DMS 273 (cell line): ENCODE results near the gene LYSMD4.
A peak's percentile ranks its signal among the peaks of the same experiment; 100 is the strongest.
"Not testable (repeated sequence)": the region's sequence is repeated elsewhere in the genome, so short reads cannot be mapped to it uniquely, and the experiment has no call there.

Source experiments
- DNase-seq: peaks from one replicate; lab custom pipeline; 2025; ENCODE audit not compliant: unreplicated experiment; lab: John Stamatoyannopoulos, UW

LYSMD4 gene

DNA sequence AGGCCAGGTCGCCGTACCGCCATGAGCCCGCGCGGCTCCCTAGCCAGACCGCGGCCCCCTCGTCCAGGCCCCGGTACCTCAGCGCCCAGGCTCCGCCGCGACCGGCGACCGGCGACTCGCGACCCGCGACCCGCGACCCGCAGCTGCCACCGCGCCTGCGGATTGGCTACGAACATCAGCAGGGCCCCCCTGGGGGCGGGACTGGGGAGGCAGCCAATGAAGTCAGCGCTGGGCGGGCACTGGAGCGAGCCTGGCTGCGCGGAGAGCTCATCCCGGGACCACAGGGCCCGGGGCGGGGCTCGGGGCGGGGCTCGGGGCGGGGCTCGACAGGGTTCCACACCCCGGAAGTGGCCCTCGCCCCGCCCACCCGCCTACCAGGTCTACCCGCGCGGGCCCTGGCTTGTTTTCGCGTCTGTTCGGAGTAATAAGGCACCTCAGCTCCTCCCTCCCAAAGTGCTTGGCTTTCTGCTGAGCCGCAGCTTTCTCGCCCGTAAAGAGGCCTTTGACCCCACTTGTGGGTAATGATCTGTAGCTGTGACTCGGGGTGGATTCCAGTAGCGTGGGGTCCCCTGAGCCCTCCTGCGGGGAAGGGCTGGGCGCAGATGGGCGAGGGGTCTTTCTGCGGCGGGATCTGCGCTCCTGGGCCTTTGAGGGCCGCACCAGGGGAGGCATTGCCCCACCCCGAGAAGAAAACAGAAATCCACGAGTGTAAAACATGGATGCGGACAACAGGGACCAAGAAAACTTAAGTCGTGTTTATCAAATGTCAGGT is at the start of gene LYSMD4:
Gene LYSMD4 (minus strand): TSS at position 170 of the 772 bp plus-strand sequence. CDS start 1,438 bp downstream, outside the sequence.
- DNase-seq, result peak; percentile 94

DNA sequence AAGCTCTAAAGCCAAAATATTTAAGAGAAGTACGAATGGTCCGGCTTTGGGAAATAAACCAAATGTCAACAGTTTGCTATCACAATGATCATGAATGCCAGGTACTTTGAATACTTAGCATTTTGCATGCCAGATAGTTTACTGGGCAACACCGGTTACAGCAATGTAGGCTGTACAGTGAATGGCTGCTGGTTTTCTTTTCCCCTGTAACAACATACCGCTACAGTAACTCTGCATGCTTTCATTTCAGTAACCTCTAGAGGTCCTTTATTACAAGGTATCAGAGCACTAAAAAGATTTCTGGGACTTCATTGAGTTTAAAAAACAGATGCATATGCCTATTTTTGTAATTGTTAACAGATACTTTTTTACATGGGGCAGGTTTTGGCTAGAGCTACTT is 48.8 kb upstream of the LYSMD4 start:
- DNase-seq, result not testable (repeated sequence)

DNA sequence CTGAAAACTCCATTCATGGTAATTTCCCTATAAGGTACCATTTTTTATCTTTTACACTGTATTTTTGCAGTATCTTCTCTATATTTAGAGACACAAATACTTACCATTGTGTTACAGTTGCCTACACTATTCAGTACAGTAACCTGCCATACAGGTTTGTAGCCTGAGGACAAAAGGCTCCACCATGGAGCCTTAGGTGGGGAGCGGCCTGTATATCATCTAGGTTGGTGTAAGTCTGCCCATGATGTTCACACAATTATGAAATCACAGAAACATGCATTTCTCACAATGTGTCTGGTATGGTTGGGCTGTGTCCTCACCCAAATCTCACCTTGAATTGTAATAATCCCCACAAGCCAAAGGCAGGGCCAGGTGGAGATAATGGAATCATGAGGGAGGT is 43.9 kb upstream of the LYSMD4 start:
- no peak for DNase-seq

DNA sequence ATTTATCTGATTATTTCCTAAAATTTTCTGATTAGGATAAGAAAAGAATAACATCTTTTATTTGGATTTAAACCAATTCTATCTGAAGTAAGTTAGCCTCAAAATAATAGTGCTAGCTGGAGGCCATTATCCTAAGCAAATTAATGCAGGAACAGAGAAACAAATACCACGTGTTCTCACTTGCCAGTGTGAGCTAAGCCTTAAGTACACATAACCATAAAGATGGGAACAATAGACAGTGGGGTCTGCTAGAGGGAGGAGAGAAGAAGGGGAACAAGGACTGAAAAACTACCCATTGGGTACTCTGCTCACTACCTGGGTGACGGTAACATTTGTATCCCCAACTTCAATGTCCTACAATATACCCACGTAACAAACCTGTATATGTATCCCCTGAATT is 31.3 kb upstream of the LYSMD4 start:
- no peak for DNase-seq

DNA sequence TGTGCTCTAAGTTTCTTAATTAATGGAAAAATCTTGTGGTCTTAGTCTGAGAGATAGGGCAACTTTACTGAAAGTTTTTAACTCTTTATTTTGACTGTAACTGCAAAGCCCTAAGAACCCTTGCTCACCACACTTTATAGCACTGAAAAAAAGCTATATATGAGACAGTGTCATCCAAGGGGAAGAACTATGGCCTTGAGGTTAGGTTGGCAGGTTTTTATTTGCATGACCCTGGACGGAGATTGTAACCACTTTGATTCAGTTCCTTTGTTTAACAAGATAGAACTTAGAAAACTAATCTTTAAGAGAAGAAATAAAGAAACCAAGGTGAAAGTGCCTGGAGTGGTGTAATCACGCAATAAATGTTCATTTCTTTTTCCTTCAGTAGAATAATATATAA is 30.6 kb upstream of the LYSMD4 start:
- DNase-seq, result no peak

DNA sequence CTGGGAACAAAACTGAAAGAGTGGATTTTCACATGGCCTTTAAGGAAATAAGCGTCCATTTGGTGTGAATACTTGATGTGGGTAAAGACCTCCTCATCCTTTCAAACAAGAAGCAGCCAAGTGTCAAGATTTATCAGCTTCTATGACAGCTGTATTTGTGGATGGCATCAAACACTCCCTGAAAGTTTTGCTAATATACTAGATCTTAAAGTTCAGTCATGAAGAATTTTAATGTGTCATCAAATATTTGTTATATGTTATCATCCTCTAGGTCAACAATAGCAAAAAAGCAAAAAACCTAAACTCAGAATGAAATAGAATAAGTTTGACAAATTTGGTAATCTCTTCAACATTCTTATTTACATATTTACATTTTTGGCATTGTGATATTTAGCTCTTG is 29.1 kb upstream of the LYSMD4 start:
- no peak for DNase-seq

DNA sequence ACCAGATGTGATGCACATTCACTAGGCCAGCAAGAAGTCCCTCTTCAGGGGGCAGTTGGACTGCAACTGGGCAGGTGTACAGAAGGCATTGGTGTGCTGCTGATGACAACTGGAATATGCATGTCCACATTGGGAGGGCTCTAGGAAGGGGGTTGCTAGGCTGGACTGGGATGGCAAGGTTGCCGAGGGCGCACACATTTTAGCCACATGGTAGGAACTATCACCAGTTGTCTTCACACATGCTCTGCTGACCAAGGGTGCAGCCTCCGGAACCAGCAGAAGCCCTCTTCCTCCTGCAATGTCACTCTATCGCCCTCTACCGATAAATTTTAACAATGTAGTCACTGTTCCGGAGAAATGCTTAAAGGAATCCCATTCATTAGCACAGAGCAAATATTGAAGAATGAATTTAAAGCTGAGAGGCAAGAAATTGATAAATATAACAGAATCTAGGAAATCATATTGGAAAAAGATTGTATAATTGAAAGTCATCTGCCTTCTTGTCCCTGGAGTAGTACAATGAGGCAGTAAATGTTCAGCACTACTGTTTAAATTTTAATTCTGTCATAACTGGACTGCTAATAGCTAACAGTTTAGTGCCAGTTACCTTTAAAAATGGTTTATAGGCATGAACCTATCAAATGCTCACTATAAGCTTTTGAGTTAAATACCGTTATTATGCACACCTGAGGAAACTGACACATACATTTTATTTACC is 22.6 kb upstream of the LYSMD4 start:
- DNase-seq, result peak; percentile 76

DNA sequence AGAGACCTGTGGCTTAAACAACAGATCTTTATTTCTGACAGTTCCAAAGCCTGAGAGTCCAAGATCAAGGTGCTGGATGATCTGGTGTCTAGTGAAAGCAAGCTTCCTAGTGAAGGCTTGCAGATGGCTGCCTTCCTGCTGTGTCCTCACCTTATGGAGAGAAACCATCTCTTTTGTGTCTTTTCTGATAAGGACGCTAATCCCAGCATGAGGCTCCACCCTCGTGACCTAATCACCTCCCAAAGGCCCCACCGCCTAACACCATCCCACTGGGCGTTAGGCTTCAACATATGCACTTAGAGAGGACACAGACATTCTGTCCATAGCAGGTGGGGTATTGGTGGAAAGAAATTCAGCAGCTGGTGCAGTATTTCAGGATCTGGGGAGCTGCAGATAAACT is 19.8 kb upstream of the LYSMD4 start:
- no peak for DNase-seq

DNA sequence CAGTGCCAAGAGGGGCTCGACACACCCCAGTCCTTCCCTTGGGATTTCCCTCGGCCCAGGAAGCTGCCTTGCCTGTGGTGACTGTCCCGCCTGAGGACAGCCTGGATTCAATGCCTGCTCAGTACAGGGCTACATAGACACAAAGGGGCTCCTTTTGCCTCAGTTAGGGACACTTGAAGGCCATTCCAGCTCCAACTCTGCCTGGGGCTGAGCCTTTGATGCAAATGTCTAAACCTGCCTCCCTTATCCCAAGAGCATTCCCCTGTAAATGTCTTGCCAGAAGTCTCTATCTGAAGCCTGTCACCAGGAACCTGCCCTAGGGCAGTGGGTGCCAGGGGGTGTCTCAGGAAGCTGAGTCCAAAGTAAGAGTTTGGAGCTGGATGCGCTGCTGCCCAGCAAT is 19.3 kb upstream of the LYSMD4 start:
- DNase-seq, result no peak

DNA sequence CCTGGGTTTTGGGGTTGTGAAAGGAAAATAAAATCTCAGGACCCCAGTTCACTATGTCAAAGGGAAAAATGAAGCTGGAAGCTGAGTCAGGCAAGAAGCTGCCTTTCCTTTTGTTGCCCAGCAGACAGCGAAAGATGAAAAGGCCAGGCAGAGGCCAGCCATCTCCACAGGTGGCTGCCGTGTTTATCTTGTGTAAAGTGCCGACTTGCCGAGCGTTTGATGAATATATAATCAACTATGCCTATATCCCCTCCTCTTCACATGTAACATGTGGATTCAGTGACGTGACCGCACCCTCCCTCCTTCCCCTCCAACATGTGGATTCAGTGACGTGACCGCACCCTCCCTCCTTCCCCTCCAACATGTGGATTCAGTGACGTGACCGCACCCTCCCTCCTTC is 17.1 kb upstream of the LYSMD4 start:
- not testable (repeated sequence) for DNase-seq

DNA sequence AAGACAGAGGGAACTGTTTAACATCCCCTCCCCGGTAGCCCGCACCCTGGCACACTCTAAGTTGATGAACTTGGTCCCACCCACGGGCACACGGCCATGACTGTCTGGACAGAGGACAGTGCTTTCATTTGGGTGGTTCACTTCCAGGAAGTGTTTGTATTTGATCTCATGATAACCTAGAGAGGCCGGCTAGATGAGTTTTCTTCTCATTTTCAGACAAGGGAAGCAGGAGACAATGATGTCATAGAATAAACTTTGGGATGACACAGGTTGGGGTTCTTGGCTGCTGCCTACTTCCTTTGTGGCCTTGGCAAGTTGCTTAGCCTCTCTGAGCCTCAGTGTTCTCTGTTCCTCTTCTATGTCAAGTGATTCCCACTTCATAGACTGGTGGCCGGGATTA is 16.1 kb upstream of the LYSMD4 start:
- DNase-seq, result no peak

DNA sequence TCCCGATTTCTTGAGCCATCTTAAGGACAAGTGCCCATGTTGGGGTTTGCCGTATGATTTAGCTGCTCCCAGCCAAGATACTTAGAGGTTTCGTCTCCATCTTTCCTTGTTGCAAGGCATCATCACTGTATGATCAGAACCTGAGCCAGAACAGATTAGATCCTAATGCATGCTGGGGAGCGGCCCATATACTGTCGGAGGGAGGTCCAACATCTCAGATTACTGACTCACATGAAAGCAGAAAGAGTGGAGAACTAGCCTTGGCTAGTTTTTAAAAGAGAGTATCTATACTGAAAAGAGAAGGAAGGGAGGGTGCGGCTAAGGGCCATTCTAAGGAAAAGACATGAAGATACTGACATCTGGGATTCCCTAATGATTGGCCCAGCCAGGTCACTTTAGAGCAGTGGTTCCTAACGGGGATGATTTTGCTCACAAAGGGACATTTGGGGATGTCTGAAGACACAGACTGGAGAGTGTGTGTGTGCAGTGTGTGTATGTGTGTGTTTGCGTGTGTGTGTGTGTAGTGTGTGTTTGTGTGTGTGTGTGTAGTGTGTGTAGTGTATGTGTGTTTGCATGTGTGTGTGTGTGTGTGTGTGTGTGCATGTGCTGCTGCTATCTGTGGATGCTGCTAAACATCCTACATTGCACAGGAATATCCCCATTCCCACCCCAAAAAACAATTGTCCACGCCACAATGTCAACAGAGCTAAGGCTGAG is 12.3 kb upstream of the LYSMD4 start:
- no peak for DNase-seq

DNA sequence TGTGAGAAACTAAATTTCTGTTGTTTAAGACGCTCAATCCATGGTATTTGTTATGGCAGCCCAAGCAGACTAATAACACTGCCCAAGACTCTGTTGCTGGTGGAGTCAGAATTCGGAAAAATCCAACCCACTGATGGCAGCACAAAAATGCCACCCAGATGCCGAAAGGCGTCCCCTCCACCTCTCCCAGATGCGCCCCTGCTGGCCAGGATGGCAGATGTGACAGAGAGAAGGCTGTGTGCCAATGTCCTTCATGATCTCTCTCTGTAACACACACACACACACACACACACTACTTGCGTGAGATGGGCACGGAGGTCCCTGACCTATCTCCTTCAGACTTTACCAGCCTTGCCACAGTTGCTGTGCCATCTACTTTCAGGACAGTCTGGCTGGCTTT is 10.9 kb upstream of the LYSMD4 start:
- DNase-seq, result no peak

DNA sequence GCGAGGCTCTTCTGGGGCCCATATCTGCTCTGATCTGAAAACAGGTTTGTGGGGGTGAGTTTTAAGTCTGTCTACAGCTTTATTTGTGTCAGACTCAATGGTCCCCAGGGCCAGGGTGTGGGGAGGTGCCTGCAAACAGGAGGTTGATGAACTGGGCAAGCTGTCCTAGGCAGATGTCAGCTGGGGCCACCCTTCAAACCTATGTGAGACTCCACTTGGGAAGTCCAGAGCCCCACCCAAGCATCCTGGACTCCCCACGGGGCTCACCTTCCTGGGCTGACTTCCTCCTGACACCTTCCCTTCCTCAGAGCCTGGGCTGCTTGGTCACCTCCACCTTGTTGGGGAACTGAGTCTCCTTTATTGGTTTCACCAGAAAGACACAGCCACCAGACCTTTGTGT is 8.6 kb upstream of the LYSMD4 start:
- no peak for DNase-seq

DNA sequence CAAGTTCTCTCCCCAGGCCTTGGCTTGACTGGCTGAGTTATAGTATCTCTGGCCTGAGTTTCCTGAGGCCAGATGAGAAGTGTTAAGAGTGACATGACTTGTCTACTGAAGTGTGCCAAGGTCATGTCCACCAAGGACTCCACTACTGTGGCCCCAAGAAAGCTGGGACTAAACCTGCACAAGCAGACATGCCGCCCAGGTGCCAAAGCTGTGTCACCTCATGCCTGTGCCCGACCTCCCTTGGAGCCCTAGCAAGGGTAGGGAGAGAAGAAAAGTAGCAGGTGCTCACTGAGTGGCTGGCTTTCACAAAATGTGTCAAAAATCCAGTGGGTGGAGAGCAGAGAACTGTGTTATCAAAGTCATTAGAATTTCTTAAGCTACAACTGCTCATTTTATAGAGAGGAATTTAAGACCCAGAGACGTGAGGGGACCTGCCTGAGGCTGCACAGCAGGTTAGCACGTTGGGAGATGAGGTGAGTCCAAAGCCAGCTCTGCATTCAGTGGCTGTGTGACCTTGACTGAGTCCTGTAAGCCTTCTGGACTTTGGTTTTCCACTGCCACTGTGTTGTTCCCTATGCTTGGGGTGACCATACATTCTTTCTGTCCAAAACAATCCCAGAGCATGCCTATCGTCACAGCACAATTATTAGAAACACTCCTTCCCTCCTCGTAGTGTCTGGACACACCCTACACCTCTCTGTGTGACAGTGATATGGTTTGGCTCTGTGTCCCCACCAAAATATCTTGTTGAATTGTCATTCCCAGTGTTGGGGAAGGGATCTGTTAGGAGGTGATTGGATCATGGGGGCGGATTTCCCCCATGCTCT is 5.0 kb upstream of the LYSMD4 start:
- no peak for DNase-seq

DNA sequence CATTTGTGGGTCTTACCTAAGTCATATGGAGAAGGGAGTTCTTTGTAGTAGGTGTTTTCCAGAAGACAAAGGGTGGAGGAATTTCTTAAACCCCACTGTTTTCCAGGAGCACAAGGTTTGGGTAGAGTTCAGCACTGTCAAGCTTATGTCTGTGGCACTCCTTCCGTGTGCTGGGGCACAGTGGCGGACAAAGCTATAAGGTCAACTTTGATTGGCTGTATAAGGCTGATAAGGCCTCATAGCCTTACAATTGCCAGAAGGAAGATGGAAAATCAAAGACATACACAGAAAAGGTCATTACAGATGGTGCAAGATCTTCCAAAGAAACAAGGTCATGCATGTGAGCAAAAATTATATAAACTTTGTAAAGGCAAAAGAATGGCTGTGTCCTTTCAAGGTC is 3.5 kb upstream of the LYSMD4 start:
- no peak for DNase-seq

DNA sequence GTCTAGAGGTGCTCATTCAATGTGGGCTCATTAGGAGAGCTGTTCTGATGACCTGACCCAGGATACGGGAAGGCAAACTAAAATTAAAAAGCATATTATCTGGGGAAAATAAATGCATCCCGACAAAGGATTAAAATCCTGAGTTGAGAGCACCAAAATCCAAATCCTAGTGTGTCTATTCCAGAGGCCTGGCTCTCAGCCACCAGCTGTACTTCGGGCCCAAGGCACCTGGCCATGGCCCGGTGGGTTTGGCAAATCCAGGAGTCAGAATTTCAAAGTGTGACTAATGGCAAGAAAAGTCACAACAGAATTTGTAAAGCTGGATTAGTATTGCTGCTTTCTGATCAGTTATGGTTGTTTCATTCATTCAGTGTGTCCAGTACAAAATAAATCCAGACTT is 2.6 kb upstream of the LYSMD4 start:
- no peak for DNase-seq

DNA sequence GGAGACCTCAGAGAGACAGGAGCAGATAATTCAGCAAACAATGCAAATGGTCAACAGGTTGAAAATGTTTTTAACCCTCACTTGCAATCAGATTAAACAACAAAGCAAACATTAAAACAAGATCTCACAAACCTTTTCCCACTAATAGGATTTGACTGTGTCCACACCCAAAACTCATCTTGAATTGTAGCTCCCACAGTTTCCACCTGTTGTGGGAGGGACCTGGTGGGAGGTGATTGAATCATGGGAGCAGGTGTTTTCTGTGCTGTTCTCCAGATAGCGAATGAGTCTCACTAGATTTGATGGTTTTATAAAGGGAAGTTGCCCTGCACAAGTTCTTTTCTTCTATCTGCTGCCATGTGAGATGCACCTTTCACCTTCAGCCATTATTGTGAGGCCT is 1.3 kb upstream of the LYSMD4 start:
- DNase-seq, result no peak

DNA sequence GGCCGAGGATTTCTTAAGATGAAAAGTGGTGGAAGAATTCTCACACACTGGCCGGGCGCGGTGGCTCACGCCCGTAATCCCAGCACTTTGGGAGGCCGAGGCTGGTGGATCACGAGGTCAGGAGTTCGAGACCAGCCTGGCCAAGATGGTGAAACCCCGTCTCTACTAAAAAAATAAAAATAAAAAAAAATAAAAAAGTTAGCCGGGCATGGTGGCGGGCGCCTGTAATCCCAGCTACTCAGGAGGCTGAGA is 729 bp upstream of the LYSMD4 start:
- DNase-seq, result not testable (repeated sequence)

DNA sequence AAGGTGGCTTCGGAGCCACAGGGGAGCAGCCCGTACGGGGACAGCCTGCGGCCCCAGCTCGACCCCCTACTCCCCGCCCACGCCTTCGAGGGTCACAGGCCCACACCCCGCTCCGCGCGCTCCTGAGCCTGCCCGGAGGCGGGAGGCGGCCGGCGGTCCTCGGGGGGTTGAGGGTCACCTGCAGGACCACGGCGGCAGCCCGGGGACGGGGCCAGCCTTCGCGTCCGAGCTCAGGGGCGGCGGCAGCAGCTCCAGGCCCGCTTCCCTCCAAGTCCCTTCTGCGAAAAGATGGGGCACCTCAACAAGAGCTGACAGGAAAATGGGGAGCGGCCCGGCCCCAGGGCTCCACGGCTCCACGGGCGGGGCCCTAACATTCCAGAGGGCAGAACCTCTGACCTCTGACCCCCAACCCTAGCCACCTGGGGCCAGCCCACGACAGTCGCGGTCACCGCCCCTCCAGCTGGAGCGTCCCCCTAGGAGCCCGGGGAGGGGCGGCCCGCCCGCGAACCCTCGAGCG is 428 bp downstream of the LYSMD4 start:
- peak; percentile 34 for DNase-seq

DNA sequence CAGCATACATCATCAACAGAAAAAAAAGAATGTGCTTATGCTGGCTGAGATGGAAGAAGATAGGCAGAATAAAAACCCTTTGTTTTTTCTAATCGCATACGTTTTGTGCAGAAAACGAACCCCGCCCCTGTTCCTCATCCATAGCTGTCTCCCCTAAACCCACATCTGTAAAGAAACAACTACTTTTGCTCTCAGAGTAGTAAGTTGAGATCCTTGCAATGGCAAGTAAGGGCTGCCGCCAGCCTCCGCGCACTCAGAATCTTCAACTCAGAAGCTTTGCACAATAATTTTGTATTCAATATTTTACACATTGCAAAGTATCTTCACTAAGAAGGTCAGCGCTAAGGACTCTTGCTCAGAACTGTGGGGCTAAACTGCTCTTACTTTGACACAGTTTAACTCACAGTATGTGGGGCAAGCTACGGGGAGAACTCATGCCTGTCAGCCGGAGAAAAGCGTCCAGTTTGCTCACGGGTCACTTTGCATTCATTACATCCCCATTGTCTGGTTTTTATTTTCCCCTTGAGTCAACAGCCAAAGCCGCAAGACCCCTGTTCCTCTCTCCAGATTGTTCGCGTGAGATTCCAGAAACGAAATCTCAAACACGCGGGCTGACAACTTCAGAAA is 1.0 kb downstream of the LYSMD4 start:
- DNase-seq, result no peak
